ENCODE results near the gene MSL3. TPM values are rescaled to one million over a fixed set of nuclear protein-coding genes. Genes with fewer than 3 reads are reported as not detected.

MSL3 gene
- total and polyA plus RNA-seq, 2 of the 8 experiments (the other 6 are each of a cell fraction or from before 2014, with no cell fraction given), result 10.6 to 12.3 TPM

GRCh38 chrX:11750694-11751093 is 7.3 kb upstream of the MSL3 start:
- no peaks in the 10 kb centered on the region for H3K4me1 ChIP-seq (replicated peaks in 1 of 4; ENCODE audit: control insufficient read depth in 3 of 4, insufficient read depth in 4 of 4, low read length in 3 of 4)
- ChIA-PET POLR2A (ENCODE audit: partially characterized antibody) (no interaction called here), CTCF (ENCODE audit: partially characterized antibody) (no interaction called here)
- H3K23ac ChIP-seq (ENCODE audit: insufficient read length), result no peak overlapping the region
- H2BK20ac ChIP-seq (ENCODE audit: low read length), result no peak overlapping the region
- H3K36me3 ChIP-seq (ENCODE audit: control insufficient read depth in 2 of 4, insufficient read depth in 4 of 4, low read length in 3 of 4), result no peaks in the 10 kb centered on the region
- H3K27ac ChIP-seq (ENCODE audit: low read depth, low read length), result no peak overlapping the region
- H3K4ac ChIP-seq (replicated peaks; ENCODE audit: insufficient read length, low read depth, low read length), result no peak overlapping the region
- H3K79me2 ChIP-seq (ENCODE audit: control insufficient read depth in 1 of 2, insufficient read depth in 2 of 2, low read length in 2 of 2), result no peaks in the 10 kb centered on the region
- FAIRE-seq (no peak), DNase-seq (ENCODE audit: low read depth in 1 of 2, low spot score in 2 of 2) (no peak)
- H3K9me3 ChIP-seq (ENCODE audit: insufficient read depth in 2 of 2, low read depth in 1 of 2, low read length in 1 of 2), result no peaks in the 10 kb centered on the region
- H2BK12ac ChIP-seq (ENCODE audit: low read depth, low read length), result no peak overlapping the region
- 86% methylated on average over 4 of the region's 4 CpGs; no CpG with 5 or more reads in 1 of the 2 experiments for WGBS, 2 experiments (ENCODE audit: extremely low coverage in 1 of 2, insufficient coverage in 1 of 2, insufficient read length in 1 of 2, insufficient replicate concordance in 2 of 2, low coverage in 1 of 2, low lambda C conversion rate in 2 of 2, missing lambda C conversion rate in 1 of 2)
- H3K56ac ChIP-seq (replicated peaks; ENCODE audit: insufficient read length, low read depth, low read length), result no peak overlapping the region
- H4K5ac ChIP-seq (ENCODE audit: insufficient read length, low read depth, low read length), result no peak overlapping the region
- H3K4me3 ChIP-seq (ENCODE audit: extremely low read depth in 1 of 4, insufficient read depth in 2 of 4, low read depth in 3 of 4, low read length in 4 of 4), result no peak overlapping the region
- no peak overlapping the region for H4K91ac ChIP-seq (replicated peaks; ENCODE audit: insufficient read length, low read length)
- H3K14ac ChIP-seq (ENCODE audit: insufficient read length), result no peak overlapping the region
- no peaks in the 10 kb centered on the region for H3K79me1 ChIP-seq (ENCODE audit: low read depth, low read length)
- no peak overlapping the region for H2AFZ ChIP-seq (ENCODE audit: low read length)
- H3K4me2 ChIP-seq (ENCODE audit: insufficient read depth in 1 of 2, low read depth in 2 of 2, low read length in 2 of 2), result no peak overlapping the region
- H2AK5ac ChIP-seq (ENCODE audit: low read depth, low read length), result no peak overlapping the region
- H2BK120ac ChIP-seq (replicated peaks; ENCODE audit: low read depth, low read length), result no peak overlapping the region
- no peak overlapping the region for H3K9ac ChIP-seq (replicated peaks in 1 of 4; ENCODE audit: extremely low read depth in 1 of 4, low read depth in 3 of 4, low read length in 3 of 4)
- no peak overlapping the region for H3K18ac ChIP-seq (ENCODE audit: extremely low read depth, low read length)
- no peak overlapping the region for H2BK15ac ChIP-seq (ENCODE audit: low read length)
- no peaks in the 10 kb centered on the region for H3K27me3 ChIP-seq (replicated peaks in 1 of 4; ENCODE audit: control insufficient read depth in 3 of 4, extremely low read depth in 1 of 4, insufficient read depth in 3 of 4, low read length in 3 of 4)
- H4K8ac ChIP-seq (ENCODE audit: extremely low read depth, insufficient read depth, low read length), result no peak overlapping the region
- no peak overlapping the region for H2BK5ac ChIP-seq (ENCODE audit: low read depth, low read length)
- no peaks in the 10 kb centered on the region for H4K20me1 ChIP-seq (replicated peaks in 1 of 2; ENCODE audit: control insufficient read depth in 1 of 2, insufficient read depth in 2 of 2, low read length in 2 of 2)
- no peak for TF ChIP-seq RAD21 (IDR thresholded peaks at IDR 0.05 in 1 of 2, conservative IDR thresholded peaks at IDR 0.05 in 1 of 2; ENCODE audit: low read depth in 2 of 2, low read length in 2 of 2)
- no peaks in the 10 kb centered on the region for H3K23me2 ChIP-seq (ENCODE audit: low read depth, low read length)

Data from H1 (cell line).